Measurements from ENCODE around the gene NKD2. TPM values are rescaled to one million over a fixed set of nuclear protein-coding genes. Genes with fewer than 3 reads are reported as not detected.

NKD2 gene
- total and polyA plus RNA-seq, 8 donors, result 1.8 to 13.6 (median 7.9) TPM; not detected in 2

DNA sequence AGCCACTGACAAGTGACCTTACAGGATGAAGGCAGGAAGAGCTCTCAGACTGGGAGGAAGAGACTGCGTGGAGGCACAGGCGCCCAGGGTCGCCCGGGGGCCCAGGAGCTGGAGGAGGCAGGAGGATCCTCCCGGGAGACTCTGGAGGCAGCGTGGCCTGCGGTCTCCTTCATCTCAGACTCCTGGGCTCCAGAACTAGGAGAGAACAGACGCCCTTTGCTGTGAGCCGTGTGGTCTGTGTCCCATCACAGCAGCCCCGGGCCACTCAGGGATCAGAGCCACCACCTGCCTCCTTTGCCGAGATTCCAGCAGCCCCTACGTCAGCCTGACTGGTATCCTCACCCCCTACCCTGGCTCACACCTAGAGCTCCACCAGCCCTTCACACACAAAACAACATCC, 58.1 kb downstream of the NKD2 start:
- intact Hi-C loops (cut with DNase I; ENCODE audit: low total_unique reads), result no loop called here
- no peak for DNase-seq
- peaks cover 34 to 82% (median 81%) of the 10 kb centered on the region in 4 donors for H3K36me3 ChIP-seq
- 87 to 92% (median 91%) methylated on average over 11 to 12 of the region's 12 CpGs for WGBS, 5 donors
- H3K27me3 ChIP-seq, result no peaks in the 10 kb centered on the region
- H3K4me1 ChIP-seq, result no peaks in the 10 kb centered on the region
- no peak overlapping the region for H3K27ac ChIP-seq
- no peak overlapping the region for H3K4me3 ChIP-seq
- TF ChIP-seq, protein P1, sequence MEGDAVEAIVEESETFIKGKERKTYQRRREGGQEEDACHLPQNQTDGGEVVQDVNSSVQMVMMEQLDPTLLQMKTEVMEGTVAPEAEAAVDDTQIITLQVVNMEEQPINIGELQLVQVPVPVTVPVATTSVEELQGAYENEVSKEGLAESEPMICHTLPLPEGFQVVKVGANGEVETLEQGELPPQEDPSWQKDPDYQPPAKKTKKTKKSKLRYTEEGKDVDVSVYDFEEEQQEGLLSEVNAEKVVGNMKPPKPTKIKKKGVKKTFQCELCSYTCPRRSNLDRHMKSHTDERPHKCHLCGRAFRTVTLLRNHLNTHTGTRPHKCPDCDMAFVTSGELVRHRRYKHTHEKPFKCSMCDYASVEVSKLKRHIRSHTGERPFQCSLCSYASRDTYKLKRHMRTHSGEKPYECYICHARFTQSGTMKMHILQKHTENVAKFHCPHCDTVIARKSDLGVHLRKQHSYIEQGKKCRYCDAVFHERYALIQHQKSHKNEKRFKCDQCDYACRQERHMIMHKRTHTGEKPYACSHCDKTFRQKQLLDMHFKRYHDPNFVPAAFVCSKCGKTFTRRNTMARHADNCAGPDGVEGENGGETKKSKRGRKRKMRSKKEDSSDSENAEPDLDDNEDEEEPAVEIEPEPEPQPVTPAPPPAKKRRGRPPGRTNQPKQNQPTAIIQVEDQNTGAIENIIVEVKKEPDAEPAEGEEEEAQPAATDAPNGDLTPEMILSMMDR (IDR thresholded peaks at IDR 0.05), result no peak
- no peak for TF ChIP-seq POLR2A (IDR thresholded peaks at IDR 0.05)
- no peak for TF ChIP-seq POLR2AphosphoS5 (IDR thresholded peaks at IDR 0.05)
- TF ChIP-seq EP300 (IDR thresholded peaks at IDR 0.05), result no peak
- no peaks in the 10 kb centered on the region for H3K9me3 ChIP-seq

DNA sequence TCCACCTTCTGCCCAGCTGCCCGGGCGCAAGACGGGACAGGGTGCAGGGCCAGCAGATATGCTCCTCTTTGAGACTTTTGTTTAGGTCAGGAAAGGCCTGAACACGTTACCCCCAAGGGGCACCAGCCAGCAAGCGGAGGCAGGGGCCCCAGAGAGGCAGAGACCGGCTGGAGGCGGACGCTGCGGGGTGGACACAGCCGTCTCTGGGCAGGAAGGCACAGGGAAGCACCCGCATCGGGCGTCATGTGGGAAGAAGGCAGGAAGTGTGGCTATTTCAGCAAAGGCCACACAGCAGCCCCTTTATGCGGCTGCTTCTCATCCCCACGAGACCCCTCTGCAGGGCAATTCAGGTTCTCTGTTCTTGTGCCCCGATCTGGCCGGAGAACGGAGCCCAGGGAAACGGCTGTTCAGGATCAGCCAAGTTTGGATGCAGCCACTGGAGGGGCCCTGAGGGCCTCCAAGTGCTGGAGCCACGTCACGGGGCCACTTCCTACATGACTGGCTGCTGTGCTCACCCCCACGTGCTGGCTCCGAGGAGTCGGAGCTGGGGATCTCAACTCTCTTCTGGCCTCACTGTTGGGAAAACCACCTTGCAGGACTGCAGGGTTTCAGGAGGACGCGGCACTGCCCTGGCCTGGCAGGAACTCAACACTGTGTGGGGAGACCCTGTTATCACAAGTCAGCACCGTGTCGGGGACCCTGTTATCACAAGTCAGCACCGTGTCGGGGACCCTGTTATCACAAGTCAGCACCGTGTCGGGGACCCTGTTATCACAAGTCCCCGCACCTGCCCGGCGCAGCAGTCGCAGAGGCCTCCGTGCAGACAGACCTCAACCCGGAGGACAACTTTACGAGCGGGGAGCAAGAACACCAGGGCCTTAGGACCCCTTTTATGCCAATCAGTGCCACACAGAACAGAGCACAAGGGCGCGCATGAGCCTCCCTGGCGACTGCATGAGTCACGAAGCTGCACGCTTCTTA, 58.8 kb downstream of the NKD2 start:
- WGBS, 5 donors, result 73 to 82% (median 80%) methylated on average over 21 to 45 of the region's 45 CpGs

DNA sequence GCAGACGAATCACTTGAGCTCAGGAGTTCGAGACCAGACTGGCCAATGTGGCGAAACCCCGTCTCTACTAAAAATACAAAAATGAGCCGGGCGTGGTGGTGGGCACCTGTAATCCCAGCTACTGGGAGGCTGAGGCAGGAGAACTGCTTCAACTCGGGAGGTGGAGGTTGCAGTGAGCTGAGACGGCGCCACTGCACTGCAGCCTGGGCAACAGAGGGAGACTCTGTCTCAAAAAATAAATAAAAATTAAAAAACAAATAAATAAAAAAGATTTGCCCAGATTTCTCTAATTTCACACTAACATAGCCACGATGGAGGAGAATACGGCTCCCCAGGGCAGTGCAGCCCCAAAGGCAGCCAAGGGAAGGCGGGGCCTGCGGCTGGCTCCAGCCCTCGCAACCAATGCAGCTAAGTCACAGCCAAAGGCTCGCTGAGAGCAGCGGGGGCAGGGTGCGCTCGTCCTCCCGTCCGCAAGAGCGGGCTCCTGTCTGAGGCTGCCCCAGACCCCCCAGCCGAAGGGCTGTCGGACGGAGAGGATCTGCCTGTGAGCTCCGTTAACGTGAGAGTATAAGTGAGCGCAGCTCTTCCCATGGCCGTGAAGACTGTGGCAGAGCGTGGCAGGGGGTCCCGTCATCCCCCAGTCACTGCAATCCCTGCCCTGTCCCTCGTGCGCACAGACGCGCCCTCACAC, 59.7 kb downstream of the NKD2 start:
- 87 to 92% (median 90%) methylated on average over 21 to 34 of the region's 34 CpGs for WGBS, 5 donors
- H3K4me3 ChIP-seq, result no peak overlapping the region
- TF ChIP-seq EP300 (IDR thresholded peaks at IDR 0.05) (no peak), POLR2A (IDR thresholded peaks at IDR 0.05) (no peak), POLR2AphosphoS5 (IDR thresholded peaks at IDR 0.05) (no peak)
- TF ChIP-seq, protein P1 (IDR thresholded peaks at IDR 0.05), result no peak
- intact Hi-C loops (cut with DNase I; ENCODE audit: low total_unique reads), result no loop called here
- DNase-seq, result no peak
- no peaks in the 10 kb centered on the region for H3K4me1 ChIP-seq
- no peaks in the 10 kb centered on the region for H3K27me3 ChIP-seq
- H3K27ac ChIP-seq, result no peak overlapping the region
- H3K9me3 ChIP-seq, result no peaks in the 10 kb centered on the region
- peaks cover 25 to 69% (median 67%) of the 10 kb centered on the region in 4 donors for H3K36me3 ChIP-seq

More for the DNA sequence above, 58.8 kb downstream of the NKD2 start:
- H3K36me3 ChIP-seq, result peaks cover 32 to 75% (median 73%) of the 10 kb centered on the region in 4 donors
- H3K9me3 ChIP-seq, result no peaks in the 10 kb centered on the region
- intact Hi-C loops (cut with DNase I; ENCODE audit: low total_unique reads), result no loop called here
- no peak overlapping the region for H3K27ac ChIP-seq
- no peak overlapping the region for H3K4me3 ChIP-seq
- no peak for DNase-seq
- no peaks in the 10 kb centered on the region for H3K4me1 ChIP-seq
- TF ChIP-seq EP300 (IDR thresholded peaks at IDR 0.05) (no peak), POLR2AphosphoS5 (IDR thresholded peaks at IDR 0.05) (no peak), POLR2A (IDR thresholded peaks at IDR 0.05) (no peak)
- TF ChIP-seq, protein P1 (IDR thresholded peaks at IDR 0.05), result no peak
- H3K27me3 ChIP-seq, result no peaks in the 10 kb centered on the region

DNA sequence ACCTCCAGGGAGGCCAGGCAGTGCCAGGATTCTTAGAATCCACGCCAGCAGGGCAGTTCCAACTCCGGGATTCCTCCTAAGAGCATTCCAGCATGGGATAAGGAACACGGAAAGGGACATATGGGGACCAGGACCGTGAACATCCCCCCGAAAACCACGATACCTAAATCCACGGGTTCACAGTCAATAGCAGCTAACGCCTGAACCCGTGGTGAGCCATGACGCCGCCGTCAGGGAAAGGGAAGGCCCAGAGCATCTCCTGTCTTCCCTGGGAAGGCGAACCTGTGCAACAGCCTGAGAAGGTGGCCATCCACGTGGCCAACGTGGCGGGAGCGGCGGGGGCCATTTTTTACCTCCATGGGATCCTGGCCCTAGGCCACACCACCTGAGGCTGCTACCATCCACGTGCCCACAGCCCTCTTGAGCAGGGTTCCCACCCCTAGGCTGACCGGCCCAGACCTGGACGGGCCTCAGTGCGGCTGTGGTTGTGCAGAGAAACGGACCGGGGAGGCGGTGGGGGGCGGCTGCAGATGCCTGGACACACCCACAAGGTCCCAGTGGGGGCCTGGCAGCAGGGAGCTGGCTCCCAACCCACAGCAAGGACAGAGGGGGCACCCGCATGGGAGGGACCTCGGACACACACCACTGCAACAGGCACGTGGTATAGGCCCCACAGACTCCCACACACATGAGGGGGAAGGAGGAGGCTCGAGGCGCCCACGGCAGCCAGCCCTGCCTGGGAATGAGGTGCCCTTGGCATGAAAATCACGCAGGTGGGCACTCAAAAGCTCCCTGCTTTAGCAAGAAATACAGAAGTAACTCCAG, 60.5 kb downstream of the NKD2 start:
- H3K36me3 ChIP-seq, result peaks cover 24 to 69% (median 67%) of the 10 kb centered on the region in 4 donors

More for the DNA sequence above, 60.5 kb downstream of the NKD2 start:
- Histone ChIP-seq H3K4me3 (no peak overlapping the region), H3K27ac (no peak overlapping the region), H3K9me3 (no peaks in the 10 kb centered on the region), H3K4me1 (no peaks in the 10 kb centered on the region), H3K27me3 (no peaks in the 10 kb centered on the region)
- WGBS, 5 donors, result 88 to 94% (median 90%) methylated on average over 21 to 33 of the region's 33 CpGs
- DNase-seq, result no peak
- intact Hi-C loops (cut with DNase I; ENCODE audit: low total_unique reads), result no loop called here
- no peak for TF ChIP-seq EP300 (IDR thresholded peaks at IDR 0.05)
- TF ChIP-seq POLR2A (IDR thresholded peaks at IDR 0.05), result no peak
- TF ChIP-seq, protein P1 (IDR thresholded peaks at IDR 0.05), result no peak
- TF ChIP-seq POLR2AphosphoS5 (IDR thresholded peaks at IDR 0.05), result no peak
